AG20443 (cell line): ENCODE data around the gene TEX9.
"Not testable (repeated sequence)": the region's sequence is repeated elsewhere in the genome, so short reads cannot be mapped to it uniquely, and the experiment has no call there.

Source experiments
- DNase-seq: peaks from one replicate; pipeline ENCODE4 v3.0.0; 2012; ENCODE audit warnings: low spot score, mixed read lengths

Gene TEX9

DNA sequence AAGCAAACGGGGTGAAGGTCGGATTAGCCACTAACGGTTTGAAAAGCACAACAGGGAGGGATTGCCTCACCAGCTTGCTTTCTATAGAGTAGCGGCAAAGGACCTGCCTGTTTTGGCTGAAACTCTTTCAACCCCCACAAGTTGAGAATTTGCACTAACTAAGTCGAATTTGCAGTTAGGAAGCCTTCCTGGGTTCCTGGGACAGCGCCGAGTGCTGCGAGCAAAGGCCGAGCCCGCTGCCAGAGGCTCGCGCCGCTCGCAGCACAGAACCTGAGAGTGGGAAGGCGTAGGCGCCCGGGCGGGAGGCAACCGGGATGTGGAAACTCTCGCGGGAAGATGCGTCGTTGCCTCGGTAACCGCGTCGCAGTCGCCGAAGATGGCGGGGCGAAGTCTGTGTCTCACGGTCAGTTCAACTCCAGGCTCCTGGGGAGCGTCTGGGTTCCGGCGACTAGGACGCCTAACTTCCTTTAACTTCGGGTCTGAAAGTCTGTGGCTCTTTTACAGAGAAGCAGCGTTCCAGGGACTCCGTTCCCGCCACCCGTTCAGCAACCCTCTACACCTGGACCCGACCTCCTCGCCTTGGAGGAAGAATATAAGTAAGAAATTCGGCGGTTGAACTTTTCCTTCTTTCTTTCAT lies at the start of gene TEX9:
TSS of gene TEX9 (plus strand) at position 352 of the 637 bp plus-strand sequence. CDS start at position 377, 25 bp downstream.
- peak; percentile 97 for DNase-seq

DNA sequence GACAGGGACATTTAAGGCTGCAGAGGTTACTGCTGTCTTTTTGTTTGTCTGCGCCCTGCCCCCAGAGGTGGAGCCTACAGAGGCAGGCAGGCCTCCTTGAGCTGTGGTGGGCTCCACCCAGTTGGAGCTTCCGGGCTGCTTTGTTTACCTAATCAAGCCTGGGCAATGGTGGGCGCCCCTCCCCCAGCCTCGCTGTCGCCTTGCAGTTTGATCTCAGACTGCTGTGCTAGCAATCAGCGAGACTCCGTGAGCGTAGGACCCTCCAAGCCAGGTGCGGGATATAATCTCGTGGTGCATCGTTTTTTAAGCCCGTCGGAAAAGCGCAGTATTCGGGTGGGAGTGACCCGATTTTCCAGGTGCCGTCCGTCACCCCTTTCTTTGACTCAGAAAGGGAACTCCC lies 48.7 kb upstream of the TEX9 start:
- not testable (repeated sequence) for DNase-seq

DNA sequence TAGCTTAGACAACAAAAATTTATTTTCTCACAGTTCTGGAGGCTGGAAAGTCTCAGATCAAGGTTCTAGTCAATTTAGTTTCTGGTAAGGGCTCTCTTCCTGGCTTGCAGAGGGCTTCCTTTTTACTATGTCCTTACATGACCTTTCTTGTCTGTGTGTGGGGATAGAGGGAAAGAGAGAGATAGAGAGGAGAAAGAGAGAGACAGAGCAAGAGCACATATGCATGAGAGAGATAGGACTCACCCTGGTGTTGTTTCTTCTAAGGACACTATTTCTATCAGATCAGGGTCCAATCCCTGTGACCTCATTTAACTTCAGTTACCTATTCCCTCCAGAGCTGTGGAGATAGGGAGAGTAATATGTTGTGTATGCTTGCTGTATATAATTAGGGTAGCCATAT lies 44.9 kb upstream of the TEX9 start:
- no peak for DNase-seq

DNA sequence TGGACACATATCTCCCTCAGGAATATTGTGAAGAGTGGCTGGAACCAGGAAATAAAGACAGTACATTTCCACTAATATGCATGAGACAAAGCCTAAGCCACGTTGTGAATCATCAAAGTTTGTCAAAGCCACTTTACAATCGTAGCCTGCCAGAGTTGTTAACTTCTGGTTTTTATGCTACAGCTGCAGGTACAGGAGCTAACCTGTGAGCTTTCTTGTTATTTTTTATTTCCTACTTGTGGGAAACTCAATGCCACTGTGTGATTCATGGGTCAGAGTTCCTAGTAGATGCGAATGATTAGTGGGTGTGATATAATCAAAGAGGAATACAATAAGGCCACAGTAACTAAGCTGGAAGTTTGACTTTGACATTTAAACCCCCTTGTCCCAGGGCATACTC lies 44.4 kb upstream of the TEX9 start:
- DNase-seq, result no peak

DNA sequence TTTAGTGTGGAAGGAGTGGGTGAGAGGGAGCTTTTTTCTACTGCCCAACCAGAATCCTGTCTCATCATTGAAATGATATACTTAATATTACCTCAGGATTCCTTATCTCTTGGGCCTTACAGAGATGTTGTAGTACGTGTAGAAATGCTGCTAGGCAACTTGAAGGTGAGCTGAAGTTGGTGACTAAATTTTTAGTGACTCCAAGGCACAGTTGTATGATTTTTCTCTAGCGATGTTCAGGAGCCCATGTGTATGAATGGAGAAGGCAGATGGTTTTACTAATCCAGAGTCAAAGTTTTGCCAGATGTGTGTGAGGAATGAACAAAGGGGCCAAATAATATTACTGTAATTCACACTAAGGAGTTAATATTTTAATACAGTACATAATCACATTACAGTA lies 42.8 kb upstream of the TEX9 start:
- no peak for DNase-seq

DNA sequence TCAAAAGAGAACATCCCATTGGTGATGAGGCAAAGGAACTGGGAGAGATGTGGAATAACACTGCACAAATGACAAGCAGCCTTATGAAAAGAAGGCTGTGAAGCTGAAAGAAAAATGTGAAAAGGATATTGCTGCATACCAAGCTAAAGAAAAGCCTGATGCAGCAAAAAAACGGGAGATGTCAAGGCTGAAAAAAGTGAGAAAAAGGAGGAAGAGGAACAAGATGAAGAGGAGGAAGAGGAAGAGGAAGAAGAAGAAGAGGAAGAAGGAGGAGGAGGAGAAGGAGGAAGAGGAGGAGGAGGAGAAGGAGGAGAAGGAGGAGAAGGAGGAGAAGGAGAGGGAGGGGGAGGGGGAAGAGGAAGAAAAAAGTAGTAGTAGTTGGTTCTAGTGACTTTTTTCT lies 41.8 kb upstream of the TEX9 start:
- DNase-seq, result no peak

DNA sequence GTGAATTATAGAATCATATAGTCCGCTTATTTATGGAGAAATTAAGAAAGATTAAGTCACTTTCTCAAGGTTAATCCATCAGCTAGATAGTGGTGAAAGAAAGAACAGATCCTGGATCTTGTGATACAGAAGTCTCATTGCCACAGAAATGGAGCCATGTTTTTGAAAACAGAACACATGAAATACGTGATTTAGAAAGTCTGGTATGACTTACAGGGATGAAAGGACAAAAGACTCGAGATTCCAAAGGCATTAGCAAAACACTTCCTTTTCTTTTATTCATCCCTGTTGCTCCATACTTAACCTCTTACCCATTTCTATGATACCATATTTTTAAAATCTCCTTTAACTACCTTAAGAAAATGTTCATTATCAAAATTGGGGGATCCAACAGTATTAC lies 40.0 kb upstream of the TEX9 start:
- peak; percentile 46 for DNase-seq

DNA sequence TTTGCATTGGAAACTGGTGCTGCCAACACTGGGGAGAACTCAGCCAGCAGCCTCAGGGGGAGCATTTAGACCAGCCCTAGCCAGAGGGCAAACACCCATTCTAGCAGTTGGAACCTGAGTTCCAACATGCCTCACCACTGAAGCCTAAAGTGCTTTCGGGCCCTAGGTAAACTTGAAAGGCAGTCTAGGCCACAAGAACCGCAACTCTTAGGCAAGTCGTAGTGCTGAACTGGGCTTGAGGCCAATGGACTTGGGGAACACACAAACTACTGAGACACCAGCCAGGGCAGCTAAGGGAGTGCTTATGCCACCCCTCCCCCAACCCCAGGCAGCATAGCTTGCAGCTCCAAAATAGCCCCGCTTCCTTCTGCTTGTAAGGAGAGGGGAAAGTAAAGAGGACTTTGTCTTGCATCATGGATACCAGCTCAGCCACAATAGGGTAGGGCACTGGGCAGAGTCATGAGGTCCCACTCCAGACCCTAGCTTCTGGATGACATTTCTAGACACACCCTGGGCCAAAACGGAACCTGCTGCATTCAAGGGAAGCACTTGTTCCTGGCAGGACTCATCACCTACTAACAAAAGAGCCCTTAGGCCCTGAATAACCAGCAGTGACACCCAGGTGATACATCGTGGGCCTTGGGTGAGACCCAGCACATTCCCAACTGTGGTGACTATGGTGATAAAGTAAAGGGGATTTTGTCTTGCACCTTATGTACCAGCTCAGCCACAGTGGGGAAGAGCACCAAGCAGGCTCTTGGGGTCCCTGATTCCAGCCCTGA lies 37.3 kb upstream of the TEX9 start:
- no peak for DNase-seq

DNA sequence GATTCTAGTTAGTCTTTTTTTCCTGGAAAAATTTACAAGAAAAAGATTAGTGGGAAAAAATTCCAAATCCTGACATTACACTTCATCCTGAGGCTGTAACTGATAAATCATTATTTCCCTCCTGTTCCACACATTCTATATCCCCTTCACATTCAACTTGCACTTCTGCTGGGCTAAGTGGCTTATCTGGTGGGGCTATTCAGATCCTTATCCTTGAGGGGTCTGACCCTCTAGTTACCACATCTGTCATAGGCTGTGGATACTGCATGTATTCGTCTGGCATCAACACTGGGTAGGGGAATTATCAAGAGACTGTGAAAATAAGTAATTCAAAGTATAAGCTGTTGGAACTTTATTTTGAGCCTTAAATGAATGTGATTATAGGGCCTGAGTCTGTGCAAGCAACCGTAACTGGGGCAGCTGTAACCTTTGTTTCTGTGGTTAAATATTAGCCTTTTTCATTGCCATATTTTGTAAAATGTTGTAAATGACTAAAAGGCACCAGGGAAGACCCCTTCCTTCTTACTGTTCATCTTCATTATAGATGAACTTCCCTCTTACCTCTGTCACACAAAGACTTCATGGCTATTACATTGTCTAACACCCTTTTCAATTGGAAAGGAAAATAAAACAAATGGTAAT lies 28.0 kb upstream of the TEX9 start:
- no peak for DNase-seq

DNA sequence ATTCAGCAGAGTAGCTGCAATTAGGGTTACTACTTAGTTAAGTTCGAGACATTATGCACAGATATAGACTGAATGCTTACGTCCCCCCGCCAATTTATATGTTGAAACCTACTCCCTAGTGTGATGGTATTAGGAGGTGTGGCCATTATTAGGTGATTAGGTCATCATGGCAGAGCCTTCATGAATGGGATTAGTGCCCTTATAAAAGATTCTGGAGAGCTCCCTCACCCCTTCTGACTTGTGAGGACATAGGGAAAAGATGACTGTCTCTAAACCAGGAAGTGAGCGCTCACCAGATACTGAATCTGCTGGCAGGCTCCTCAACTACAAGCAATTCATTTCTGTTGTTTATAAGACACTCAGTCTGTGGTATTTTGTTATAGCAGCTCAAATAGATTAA lies 25.6 kb upstream of the TEX9 start:
- no peak for DNase-seq

DNA sequence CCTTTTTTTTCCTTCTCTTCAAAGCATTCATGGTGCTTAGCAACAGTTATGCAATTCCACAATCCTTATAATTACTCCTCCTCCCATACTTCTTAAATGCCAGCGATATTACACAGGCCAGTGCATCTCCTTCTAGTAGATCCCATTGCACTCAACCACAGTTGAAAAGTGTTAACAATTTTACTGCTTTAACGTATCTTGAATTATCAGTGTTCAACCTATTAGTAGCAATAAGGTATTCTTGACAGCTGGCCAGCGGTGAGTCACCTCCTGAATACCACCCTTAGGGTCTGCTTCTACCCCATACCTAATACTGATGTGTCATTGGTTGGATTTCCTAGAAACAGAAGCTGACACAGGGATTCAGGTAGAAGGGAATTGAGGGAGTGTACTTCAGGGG lies 24.0 kb upstream of the TEX9 start:
- DNase-seq, result no peak

DNA sequence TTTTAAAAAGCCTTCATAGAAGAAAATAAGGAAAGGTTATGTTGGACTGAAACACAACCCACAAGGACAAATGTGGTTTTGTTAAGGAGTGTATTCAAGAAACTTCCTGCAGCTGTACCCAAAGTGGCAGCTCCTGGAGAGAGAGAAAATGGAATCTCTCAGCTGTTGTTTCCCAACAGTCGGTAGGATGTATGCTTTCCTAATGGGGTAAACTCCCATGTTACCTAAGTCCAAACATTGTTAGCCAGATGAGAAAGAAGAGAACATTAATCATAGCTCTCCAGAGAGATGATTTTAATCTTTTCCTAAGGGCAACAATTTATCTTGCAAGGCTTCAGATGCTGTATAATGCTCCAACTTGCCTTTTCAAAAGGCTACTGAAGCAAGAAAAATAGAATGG lies 22.6 kb upstream of the TEX9 start:
- no peak for DNase-seq

DNA sequence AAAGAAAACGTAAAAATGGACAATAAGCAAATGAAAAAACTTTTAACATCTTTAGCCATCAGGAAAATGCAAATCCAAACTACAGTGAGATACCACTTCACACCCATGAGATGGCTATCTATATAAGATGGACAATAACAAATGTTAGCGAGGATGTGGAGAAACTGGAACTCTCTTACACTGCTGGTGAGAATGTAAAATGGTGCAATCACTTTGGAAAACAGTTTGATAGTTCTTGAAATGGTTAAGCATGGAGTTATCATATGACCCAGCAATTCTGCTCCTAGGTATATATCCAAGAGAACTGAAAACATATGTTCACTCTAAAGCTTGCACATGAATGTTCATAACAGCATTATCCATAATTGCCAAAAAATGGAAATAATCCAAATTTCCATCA lies 21.3 kb upstream of the TEX9 start:
- no peak for DNase-seq

DNA sequence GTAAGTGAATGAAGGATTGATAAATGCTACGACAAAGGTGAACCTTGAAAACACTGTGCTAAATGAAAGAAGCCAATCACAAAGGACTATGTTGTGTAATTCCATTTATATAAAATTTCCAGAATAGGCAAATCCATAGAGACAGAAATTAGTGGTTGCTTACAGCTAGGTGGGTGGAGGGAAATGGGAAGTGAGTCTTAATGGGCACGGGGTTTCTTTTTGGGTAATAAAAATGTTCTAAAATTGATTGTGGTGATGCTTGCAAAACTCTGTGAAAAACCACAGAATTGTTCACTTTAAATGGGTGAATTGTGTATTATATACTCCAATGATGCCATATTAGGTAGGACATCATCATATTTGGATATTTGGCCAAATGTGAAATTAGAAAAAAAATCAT lies 20.9 kb upstream of the TEX9 start:
- no peak for DNase-seq

DNA sequence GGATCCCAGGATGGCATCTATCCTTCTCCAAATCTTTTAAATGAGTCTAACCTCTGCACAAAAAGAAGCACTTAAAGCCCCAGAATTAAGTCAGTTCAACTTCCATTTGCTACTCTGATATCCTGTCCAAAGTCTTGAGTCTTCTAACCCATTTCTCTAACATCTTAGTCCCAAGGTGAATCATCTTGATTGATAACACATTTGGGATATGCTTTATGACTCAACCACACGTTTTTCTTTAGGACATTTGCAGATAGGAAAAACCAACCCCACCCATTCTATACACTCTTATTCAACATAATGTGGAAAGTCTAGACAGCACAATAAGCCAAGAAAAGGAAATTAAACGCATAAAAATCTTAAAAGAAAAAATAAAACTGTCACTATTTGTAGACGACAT lies 18.8 kb upstream of the TEX9 start:
- DNase-seq, result no peak

DNA sequence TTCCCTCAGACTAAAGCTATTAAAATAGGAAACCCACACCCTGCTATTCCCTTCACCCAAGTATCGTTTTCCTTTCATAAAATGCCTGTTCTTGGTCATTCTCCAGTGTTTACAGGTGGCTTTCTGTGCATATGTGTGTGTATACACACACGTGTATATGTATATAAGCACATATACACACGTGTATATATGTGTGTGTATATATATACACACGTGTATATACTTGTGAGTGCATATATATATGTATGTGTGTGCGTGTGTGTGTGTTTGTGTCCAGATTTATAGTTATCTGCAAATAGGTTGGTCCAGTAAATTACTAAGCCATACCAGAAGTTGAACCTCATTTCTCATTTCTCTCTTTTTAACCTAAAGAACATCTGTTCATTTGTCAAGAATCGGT lies 15.7 kb upstream of the TEX9 start:
- no peak for DNase-seq

DNA sequence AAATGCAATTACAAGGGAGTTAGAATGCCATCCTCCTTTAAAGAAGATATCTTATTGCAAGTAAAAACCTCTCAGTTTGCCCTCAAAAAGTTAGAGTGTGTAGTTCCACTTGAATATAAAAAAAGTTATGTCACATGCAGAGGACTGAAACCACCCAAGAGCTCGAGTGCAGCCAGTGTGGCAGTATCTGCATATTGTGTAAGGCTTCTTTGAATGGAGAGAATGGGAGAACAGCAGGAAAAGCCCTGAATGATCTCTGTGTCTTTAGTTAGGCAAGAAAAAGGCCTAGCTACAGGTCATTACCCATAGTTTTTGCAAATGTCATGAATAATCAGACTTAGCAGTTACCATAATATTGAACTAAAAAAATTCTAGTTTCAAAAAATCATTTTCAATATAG lies 13.9 kb upstream of the TEX9 start:
- no peak for DNase-seq

DNA sequence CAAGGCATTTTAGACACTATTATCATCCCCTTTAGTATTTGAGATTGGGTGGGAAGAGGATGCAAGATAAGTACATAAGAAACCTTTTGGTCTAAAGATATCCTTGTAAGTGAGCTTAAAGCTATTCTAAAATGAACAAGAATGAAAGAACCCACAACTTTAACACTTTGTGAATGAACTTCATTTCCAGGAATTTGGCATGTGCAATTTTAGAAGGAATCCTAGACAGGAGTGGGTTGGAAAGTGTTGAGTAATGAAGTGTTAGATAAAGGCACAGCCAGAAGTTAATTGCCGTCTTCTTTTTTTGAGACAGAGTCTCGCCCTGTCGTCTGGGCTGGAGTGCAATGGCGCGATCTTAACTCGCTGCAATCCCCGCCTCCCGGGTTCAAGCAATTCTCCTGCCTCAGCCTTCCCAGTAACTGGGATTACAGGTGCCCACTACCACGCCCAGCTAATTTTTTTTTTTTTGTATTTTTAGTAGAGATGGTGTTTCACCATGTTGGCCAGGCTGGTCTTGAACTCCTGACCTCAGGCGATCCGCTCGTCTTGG lies 13.2 kb upstream of the TEX9 start:
- no peak for DNase-seq

DNA sequence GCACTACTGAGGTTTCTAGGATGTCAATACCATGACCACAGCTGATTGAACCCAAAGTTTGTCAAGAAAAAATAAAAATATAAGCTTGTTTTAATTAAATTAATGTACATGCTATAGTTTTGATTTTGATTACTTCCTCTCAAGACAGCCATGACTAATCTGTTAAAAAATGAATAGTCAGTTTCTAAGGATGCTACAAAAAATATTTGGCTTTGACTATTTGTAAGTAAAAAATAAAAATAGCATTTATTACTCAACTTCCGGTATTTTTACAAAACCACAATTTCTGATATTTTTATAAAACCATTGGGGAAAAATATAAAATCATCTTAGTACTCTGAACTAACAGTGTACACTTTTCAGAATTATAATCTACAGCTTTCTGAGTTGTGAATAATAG lies 12.1 kb upstream of the TEX9 start:
- peak; percentile 12 for DNase-seq

DNA sequence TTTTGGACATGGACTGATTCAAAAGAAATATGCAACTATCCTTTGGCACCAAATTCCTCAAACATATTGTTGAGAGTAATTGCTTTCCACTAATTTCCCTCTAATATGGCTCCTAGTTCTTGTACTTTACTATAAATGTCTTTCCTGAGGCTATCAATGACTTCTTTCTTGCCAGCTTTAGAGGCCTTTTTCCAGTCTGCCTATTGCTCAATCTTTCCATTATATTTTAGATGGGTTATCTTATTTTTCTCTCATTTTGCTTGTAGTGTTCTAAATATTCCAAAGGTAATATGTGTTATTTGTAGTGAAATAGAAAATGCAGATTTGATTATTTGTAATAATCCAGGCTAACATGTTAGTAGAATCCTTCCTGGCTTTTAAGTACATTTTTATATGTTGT lies 11.5 kb upstream of the TEX9 start:
- no peak for DNase-seq

DNA sequence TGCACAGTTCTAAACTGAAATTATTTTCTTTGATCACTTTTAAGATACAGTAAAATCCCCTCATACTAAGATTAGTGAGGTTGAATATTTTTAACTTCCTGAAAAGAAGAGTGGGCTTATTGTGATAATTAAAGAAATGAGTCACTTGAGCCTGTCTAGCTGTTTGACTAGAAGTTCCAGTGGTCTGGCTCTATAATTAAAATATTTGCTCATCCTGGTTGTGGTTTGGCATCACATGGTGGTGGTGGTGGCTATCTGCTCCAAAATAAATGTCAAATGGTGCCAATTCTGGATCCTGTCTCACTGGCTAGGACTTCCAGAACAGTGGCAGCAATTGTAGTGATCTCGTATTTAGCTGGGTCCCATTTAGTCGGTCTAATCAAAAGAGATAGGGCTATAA lies 8.6 kb upstream of the TEX9 start:
- peak; percentile 52 for DNase-seq

DNA sequence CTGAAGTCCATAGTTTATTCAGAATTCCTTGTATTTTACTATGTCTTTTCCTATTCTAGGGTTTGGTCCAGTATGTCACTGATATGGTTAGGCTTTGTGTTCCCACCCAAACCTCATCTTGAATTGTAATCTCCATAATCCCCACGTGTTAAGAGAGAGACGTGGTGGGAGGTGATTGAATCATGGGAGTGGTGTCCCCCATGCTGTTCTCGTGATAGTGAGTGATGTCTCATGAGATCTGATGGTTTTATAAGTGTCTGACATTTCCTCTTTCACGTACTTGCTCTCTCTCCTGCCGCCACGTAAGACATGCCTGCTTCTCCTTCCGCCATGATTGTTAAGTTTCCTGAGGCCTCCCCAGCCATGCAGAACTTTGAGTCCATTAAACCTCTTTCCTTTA lies 6.6 kb upstream of the TEX9 start:
- DNase-seq, result no peak

DNA sequence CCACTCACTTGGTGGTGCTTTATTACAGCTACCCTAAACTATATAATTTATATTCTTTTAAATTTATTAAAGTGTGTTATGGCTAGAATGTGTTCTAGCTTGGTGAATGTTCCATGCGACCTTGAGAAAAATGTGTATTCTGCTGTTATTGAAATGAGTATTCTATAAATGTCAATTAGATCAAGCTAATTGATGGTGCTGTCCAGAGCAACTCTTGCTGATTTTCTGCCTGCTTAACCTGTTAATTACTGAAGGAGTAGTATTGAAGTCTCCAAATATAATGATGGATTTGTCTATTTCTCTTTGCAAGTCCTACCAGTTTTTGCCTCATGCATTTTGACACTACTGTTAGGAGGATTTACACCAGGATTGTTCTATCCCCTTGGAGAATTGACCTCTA lies 3.2 kb upstream of the TEX9 start:
- no peak for DNase-seq
